HepG2 (cell line): ENCODE results near the gene SAC3D1. TPM values are rescaled to one million over a fixed set of nuclear protein-coding genes. Genes with fewer than 3 reads are reported as not detected.

Source experiments
- ATF6 ChIP-seq: sonication (generic); formaldehyde crosslinking; conservative IDR thresholded peaks from 2 replicates; pipeline ENCODE4 v1.4.0; 2020; ENCODE audit warnings: missing genetic modification reagents
- CBX2 ChIP-seq, 2 experiments: fragments of 200-600 bp in 1 of 2; sonication (generic); formaldehyde crosslinking in 1 of 2; IDR thresholded peaks; 2 replicates each; pipeline versions ENCODE4 v1.7.0 to v1.8.1; 2018 to 2022; ENCODE audit warnings: low read depth in 2 of 2, low read length in 1 of 2, mild to moderate bottlenecking in 1 of 2, missing genetic modification reagents in 1 of 2
- EED ChIP-seq: sonication (generic); formaldehyde crosslinking; IDR thresholded peaks from 2 replicates; pipeline ENCODE4 v1.5.0; 2020; ENCODE audit warnings: mild to moderate bottlenecking, missing genetic modification reagents
- FLYWCH1 ChIP-seq: sonication (generic); formaldehyde crosslinking; IDR thresholded peaks from 2 replicates; pipeline ENCODE4 v1.8.1; 2023; ENCODE audit warnings: mild to moderate bottlenecking, missing genetic modification reagents
- MTA3 ChIP-seq: sonication (generic); formaldehyde crosslinking; IDR thresholded peaks from 2 replicates; pipeline ENCODE4 v1.4.0; 2020; ENCODE audit warnings: missing genetic modification reagents
- PPARG ChIP-seq: conservative IDR thresholded peaks from 2 replicates; pipeline ENCODE4 v1.6.1; 2016; ENCODE audit warnings: missing biosample characterization, missing genetic modification reagents
- RAD51 ChIP-seq: fragments of 450-650 bp; IDR thresholded peaks from 2 replicates; pipeline ENCODE4 v1.6.1; 2016; ENCODE audit warnings: borderline replicate concordance
- RARA ChIP-seq: IDR thresholded peaks from 2 replicates; pipeline ENCODE4 v1.6.1; 2016; ENCODE audit warnings: missing genetic modification reagents, missing compliant biosample characterization
- SALL1 ChIP-seq: sonication (generic); formaldehyde crosslinking; IDR thresholded peaks from 2 replicates; pipeline ENCODE4 v1.8.0; 2022; ENCODE audit warnings: mild to moderate bottlenecking, missing genetic modification reagents
- SETDB1 ChIP-seq: sonication (generic); formaldehyde crosslinking; IDR thresholded peaks from 2 replicates; pipeline ENCODE4 v1.5.1; 2020; ENCODE audit warnings: missing genetic modification reagents, mild to moderate bottlenecking, borderline replicate concordance
- TBX2 ChIP-seq: sonication (generic); formaldehyde crosslinking; IDR thresholded peaks from 2 replicates; pipeline ENCODE4 v1.5.0; 2020; ENCODE audit warnings: missing genetic modification reagents, mild to moderate bottlenecking, borderline replicate concordance
- TFE3 ChIP-seq: IDR thresholded peaks from 2 replicates; pipeline ENCODE4 v1.6.1; 2016
- THAP7 ChIP-seq: sonication (generic); formaldehyde crosslinking; IDR thresholded peaks from 2 replicates; pipeline ENCODE4 v1.8.1; 2023; ENCODE audit warnings: mild to moderate bottlenecking, missing genetic modification reagents
- ZBTB46 ChIP-seq: sonication (generic); formaldehyde crosslinking; IDR thresholded peaks from 2 replicates; pipeline ENCODE4 v1.4.0; 2020; ENCODE audit warnings: mild to moderate bottlenecking, missing genetic modification reagents, borderline replicate concordance
- ZNF138 ChIP-seq: sonication (generic); formaldehyde crosslinking; IDR thresholded peaks from 2 replicates; pipeline ENCODE4 v1.5.0; 2020; ENCODE audit warnings: mild to moderate bottlenecking, low read depth, missing genetic modification reagents
- ZNF556 ChIP-seq: sonication (generic); formaldehyde crosslinking; IDR thresholded peaks from 2 replicates; pipeline ENCODE4 v1.4.0; 2020; ENCODE audit warnings: mild to moderate bottlenecking, missing genetic modification reagents, borderline replicate concordance
- ZNF687 ChIP-seq: sonication (generic); formaldehyde crosslinking; IDR thresholded peaks from 2 replicates; pipeline ENCODE4 v1.5.1; 2020; ENCODE audit warnings: mild to moderate bottlenecking, missing genetic modification reagents, moderate library complexity
- ZNF776 ChIP-seq: sonication (generic); formaldehyde crosslinking; IDR thresholded peaks from 2 replicates; pipeline ENCODE4 v1.4.0; 2020; ENCODE audit warnings: mild to moderate bottlenecking, missing genetic modification reagents
- polyA plus RNA-seq, 8 experiments: library from polyadenylated mRNA; depleted of rRNA in 3 of 8; stranded (reverse) in 7 of 8; unstranded in 1 of 8; fragments of >200 nt; fragmentation: Illumina TruSeq in 4 of 8; extraction: Trizol in 4 of 8; gene quantifications; 2 replicates each; pipeline versions ENCODE4 v1.2.1 to v1.2.3, GENCODE V29; 2011 to 2016; ENCODE audit warnings: low read depth in 4 of 8, missing spikeins in 1 of 8, mixed read lengths in 1 of 8; ENCODE audit not compliant: insufficient read depth in 1 of 8
- total RNA-seq, 5 experiments: library from RNA; depleted of rRNA; stranded (reverse); fragments of >200 nt; fragmentation: Illumina TruSeq; extraction: Trizol; gene quantifications; 2 replicates each; pipeline ENCODE4 v1.2.3, GENCODE V29; 2016; ENCODE audit warnings: low read depth in 1 of 5

The SAC3D1 gene
- total and polyA plus RNA-seq, 2 of the 13 experiments (the other 11 are each of a cell fraction or from before 2014, with no cell fraction given), result 7.4 to 36.3 TPM

GRCh38 chr11:65059959-65060824 lies 19.2 kb downstream of the SAC3D1 start (continued):
- TF ChIP-seq SETDB1 (CRISPR knock-in tag), result no peak
- TF ChIP-seq RARA, result 0 out of 2 replicates have a peak, but pooled peaks have one; percentile 13
- TF ChIP-seq ZNF556 (CRISPR knock-in tag), result no peak
- peak; percentile 49 for TF ChIP-seq ZNF687 (CRISPR knock-in tag)
- no peak for TF ChIP-seq ZNF138 (CRISPR knock-in tag)
- TF ChIP-seq CBX2 (IDR thresholded peaks at IDR 0.05; ENCODE audit: low read depth, low read length), result no peak
- TF ChIP-seq CBX2 (CRISPR knock-in tag; IDR thresholded peaks at IDR 0.05; ENCODE audit: low read depth), result no peak
- no peak for TF ChIP-seq FLYWCH1 (CRISPR knock-in tag)
- TF ChIP-seq RAD51, result peak; percentile 29; the same call in 1 of the 2 replicates
- TF ChIP-seq THAP7 (CRISPR knock-in tag), result no peak
- TF ChIP-seq TBX2 (CRISPR knock-in tag), result peak; percentile 33; the same call in 1 of the 2 replicates
- TF ChIP-seq SALL1, result peak; percentile 27
- TF ChIP-seq ZBTB46 (CRISPR knock-in tag), result no peak
- TF ChIP-seq PPARG (CRISPR knock-in tag), result no peak
- 0 out of 2 replicates have a peak, but pooled peaks have one; percentile 28 for TF ChIP-seq TFE3
- no peak for TF ChIP-seq MTA3 (CRISPR knock-in tag)
- no peak for TF ChIP-seq ATF6 (CRISPR knock-in tag)
- TF ChIP-seq ZNF776 (CRISPR knock-in tag), result no peak; the same call in 1 of the 2 replicates
- no peak for TF ChIP-seq EED (CRISPR knock-in tag)
